Activated CD8-positive, alpha-beta memory T cell treated with anti-CD3 and anti-CD28 coated beads for 1 hour (primary cell): Measurements from ENCODE around the gene TRERF1.

Experiments
- DNase-seq, 2 donors: peaks; one replicate each; pipeline ENCODE4 v3.0.0-alpha.2; 2020; ENCODE audit warnings: low read depth in 1 of 2; ENCODE audit errors: extremely low read depth in 1 of 2

The TRERF1 gene

GRCh38 chr6:42428326-42429041 is 23.2 kb downstream of the TRERF1 start:
- DNase-seq, result no peak

DNA sequence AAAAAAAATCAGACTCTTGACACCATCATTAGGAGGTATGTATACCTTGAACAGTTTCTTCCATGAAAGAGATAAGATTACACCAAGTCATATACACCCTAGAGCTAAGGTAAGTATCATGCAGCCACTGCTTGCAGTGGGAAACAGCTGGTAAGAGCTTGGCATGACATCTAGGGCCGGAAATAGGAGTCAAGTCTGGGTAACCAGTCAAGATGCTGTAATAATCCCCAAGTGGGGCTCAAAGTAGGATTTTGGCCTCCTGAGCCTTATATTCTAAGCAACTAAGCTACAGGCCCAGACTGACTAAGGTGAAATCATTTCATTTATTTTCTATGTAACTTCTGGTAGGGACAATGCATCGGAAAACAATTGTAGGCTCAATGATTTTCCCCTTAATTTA is 23.9 kb downstream of the TRERF1 start:
- no peak for DNase-seq

DNA sequence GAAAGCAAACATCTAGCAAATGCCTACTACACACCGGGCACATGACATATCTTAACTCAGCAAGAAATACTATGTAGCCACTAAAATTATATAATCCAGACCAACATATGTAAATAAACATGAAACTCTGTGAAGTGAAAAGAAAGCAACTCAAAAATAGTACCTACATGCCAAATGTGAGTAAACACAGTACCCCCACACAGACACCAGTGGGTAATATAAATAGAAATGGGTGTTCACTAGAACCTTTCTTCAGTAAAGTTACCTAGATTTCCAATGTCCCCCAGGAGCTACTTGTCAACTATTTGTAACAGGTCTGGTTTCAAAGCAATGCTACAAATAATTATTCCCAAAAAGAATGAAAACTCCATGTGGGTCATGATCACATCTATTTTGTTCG is 25.5 kb downstream of the TRERF1 start:
- DNase-seq, result no peak

DNA sequence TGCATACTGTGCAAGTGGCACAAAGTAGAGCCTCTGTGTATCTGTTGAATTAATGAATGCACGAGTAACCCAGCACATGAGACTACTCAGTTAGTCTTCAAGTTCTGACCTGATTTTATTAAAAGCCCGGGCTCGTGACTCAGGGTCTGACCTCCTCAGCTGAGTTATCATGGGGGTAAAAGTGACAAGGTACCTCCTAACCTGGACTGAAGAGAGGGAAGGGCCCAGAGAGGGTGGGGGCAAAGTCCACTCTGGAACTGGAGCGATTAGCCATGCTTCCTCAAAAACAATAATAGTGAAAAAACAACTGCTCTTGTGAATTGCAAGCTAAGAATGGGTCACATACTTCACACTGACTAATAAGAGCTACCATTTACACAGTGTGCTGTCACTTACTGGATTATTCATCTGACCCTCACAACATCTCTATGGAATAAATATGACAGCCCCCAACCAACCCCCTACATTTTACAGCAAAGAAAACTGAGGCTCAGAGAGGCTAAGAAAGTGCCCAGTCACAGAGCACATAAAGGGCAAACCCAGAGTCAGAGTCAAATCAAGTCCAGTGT is 26.7 kb downstream of the TRERF1 start:
- no peak for DNase-seq

- no peak for DNase-seq
Measured at GRCh38 chr6:42423244-42423643, 28.5 kb downstream of the TRERF1 start.

DNA sequence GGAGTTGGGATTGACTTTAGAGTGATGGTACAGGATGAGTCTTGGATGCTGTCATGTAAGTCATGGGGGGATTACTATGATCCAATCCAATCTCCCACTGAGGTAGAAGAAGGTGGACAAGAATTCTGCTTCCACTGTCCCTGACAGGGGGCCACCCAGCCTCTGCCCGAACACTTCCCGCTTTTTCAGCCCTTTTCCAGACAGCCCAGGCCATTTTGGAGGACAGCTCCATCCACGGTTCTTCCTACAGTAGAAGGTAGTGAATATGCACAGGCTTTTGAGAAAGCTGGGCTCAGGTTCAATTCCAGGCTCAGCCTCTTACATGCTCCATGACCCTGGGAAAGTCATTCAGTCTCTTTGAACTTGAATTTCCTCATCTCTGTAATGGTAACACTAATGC is 31.0 kb downstream of the TRERF1 start:
- no peak for DNase-seq

DNA sequence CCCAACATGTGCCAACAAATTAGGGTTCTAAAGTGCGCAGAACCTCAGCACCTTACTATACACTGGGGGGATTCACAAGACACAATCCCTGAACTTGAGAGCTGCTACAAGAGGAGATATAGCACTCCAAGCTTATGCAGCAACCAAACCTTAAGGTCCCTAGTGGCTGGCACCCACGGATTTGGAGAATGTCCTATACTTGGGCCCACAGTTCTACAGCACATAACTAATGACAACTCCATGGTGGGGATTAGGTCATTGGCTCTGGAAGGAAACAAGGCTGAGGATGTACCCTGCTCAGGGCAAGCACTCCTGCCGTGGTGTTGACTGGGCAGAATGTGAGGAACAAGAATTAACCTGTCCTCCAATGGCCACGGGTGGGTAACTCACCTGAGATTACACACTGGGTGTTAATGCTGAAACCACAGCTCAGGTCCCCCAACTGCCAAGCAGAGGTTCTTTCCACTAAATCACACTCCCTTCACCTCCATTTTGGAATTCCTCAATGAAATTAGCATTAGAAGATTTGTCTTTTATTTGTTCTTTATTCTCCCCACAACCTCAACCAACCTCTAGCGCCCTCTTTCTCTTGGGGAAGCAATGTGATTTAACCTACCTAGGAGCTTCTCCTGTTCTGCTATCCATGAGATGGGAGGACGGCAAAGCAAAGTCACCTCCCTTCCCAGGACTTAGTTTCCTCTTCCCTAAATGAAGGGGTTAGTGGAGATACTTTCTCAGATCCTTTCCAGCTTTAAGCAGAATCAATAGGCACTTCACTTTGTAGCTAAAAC is 32.0 kb downstream of the TRERF1 start:
- no peak for DNase-seq

- DNase-seq, result no peak
Measured at GRCh38 chr6:42418724-42419123, 33.0 kb downstream of the TRERF1 start.

DNA sequence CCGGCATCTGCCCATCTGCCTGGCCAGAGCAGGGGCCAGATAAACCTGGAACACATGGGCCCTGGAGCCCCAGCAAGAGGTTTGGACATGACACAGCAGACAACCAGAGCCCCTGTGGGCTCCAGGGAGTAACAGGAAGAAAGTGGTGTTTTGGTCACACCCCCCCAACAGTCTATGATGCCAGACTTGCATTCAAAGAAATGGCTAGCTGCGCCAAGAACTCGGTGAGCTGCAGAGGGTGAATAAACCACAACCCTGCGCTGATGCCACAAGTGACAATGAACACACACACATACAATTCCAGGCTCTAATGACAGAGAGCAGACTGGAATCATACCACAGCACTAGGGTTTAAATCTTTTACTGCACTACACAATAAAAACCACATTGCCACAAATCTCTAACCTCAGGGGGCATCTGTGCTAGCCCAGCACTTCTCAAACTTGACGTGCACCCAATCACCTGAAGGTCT is 34.0 kb downstream of the TRERF1 start:
- peak in 1 of 2 donors; percentile 48 for DNase-seq

- no peak for DNase-seq
Measured at GRCh38 chr6:42411406-42411805, 40.3 kb downstream of the TRERF1 start.

DNA sequence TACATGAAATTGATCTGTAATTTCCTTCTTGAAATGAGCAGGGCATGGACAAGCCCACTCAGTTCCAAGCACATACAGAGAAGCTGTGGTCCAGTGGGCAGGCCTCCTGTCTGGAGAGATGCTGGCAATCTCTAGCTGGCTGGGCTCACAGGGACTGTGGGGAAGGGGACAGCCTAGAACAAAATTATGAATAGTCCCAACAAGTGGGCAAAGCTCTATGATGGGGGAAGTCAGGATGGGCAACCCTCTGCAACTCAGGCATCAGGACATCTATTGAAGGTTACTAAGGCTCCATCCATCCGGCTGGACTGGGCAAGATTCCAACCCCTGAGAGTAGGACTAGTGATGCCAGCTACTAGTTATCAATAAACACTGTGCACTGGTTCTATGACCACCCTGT is 40.9 kb downstream of the TRERF1 start:
- DNase-seq, result no peak

DNA sequence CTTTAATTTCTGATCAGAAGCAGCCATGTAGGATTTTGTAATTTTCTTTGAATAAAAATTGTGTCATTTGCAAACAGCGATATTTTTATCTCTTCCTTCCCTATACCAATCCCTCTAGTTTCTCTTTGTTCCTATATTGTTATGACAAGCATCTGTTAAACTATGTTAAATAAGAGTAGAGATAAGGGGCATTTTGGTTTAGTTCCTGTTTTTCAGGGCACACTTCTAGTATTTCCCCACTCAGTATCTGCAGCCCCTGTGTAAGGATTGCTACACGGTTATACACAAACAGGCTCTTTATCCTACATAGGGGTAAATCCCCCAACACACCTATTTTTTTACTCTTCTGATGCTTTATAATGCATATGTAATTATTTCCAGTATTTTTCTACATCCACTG is 42.1 kb downstream of the TRERF1 start:
- no peak for DNase-seq

DNA sequence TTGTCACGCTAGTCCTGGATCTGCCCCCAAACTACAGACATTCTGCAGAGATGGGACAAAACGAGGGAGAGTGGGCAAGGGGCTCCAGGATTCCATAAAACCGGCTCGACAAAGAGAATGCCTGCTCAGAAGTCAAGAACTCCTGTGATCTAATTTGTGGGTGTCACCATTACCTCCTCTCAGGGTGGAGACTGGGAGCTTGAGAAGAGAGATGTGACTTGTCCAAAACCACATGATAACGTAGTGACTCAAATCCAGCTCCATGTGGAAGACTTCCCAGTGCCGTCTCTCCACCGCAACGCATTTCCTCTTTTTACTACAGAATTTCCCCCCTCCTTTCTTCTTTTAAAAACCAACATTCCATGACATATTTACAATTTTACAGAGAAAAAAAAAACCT is 44.3 kb downstream of the TRERF1 start:
- DNase-seq, result no peak

DNA sequence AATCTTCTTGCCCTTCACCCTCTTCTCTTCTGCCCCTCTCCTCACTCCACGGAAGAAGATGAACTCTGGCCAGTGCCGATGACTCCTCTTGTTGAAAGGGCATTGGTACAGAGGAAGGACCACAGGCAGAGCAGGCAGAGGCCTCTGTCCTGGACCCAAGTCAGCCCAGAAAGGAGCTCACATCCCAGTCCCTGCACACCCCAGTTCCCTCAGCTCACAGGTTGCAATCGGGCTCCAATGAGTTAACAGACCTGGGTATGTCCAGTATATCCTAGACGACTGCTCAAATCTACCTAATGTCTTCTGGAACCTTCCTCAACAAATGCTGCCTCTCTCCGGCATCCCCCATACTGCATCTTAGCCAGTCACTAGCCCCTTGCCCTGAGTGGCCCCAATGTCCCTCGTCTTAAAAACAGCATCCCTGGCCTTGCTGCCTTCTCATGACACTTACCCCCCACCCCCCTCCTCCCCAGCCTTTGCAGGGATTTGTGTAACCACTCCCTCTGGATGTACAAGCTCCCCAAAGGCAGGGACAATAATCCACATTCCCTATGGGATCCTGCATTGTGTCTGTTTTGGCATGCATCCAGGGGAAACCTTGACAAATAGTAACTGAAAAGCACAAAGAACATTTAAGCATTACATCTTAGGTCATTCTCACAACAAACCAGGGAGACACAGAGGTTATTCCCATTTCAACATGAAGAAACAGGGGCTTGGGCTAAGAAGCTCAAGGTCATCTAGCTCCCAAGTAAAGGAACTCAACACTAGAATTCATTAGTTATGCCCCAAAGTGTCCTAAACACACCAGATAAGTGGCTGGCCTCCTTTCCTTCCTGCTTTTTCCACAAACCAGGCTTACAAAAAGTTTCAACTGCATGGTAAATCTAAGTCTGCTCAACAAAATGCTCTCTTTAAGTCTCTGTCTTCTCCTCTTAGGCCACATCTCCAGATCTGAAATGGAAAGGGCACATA is 45.1 kb downstream of the TRERF1 start:
- no peak for DNase-seq

- no peak for DNase-seq
Measured at GRCh38 chr6:42405021-42405420, 46.7 kb downstream of the TRERF1 start.

DNA sequence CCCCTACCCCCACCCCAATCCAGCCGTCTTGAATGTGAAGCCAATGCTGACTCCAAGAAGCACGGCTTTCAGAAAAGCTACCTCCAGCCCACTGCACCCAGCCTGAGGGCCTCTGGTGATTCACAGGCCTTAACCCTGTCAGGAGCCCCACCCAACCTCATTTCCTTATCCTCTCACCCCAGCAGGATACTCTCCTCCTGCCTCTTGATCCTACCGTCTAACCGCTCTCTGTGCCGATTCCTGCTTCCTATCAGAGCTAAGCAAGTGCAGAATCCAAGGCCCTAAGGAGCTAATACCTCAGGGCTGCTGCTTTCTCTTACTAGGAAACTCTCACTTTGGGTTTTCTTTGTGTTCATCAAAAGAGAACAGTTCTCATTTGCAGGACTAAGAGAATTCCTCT is 47.2 kb downstream of the TRERF1 start:
- DNase-seq, result no peak

DNA sequence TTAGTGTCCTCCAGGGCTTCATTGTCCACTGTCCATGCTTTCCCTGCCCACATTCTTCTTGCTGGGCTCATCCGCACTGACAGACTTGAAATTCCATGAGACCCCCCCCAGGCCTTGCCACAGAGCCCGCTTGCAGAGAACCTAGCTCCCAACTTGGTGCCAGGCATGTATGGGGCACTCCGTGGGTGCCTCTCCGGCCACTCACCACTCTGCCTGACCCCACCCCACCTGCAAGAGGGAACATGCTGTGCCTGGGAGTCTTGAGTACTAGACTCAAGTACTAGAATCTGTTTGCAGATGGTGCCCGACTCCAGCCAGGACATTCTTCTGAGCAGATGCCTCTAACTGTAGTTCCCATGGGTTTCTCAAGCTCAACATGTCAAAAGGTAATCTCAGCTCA is 47.9 kb downstream of the TRERF1 start:
- no peak for DNase-seq

DNA sequence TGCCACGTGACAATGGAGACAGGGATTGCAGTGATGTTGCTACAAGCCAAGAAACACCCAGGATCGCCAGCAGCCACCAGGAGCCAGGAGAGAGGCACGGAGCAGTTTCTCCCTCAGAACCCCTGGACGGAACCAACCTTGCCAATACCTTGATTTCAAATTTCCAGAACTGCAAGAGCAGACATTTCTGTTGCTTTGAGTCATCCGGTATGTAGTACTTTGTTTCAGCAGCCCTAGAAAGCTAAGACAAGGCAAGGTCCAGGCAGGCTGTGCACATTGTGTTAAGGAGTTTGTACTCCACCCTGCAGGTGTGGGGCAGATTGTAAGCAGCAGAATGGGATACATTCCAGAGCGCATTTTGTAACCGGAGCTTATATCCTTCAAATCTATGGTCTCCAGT is 48.3 kb downstream of the TRERF1 start:
- DNase-seq, result no peak

GRCh38 chr6:42402184-42402583 is 49.5 kb downstream of the TRERF1 start:
- DNase-seq, result no peak

DNA sequence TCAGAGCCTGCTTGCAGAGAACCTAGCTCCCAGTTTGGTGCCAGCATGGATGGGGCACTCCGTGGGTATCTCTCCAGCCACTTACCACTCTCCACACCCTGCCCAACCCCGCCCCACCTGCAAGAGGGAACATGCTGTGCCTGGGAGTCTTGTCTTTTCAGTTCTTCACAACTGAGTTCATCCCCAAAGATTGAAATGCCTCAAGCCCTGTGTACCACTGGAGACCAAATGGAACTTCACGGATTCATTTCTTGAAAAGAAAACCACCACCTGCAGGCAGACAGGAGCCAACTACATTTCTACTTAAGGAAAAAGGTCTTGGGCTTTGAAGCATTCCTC is 50.1 kb downstream of the TRERF1 start:
- no peak for DNase-seq
